Skin of body (tissue), 2 donors: ENCODE results near the gene PROX2. TPM values are rescaled to one million over a fixed set of nuclear protein-coding genes. Genes with fewer than 3 reads are reported as not detected.

Experiments used
- DNase-seq: peaks from one replicate; lab custom pipeline; 2025; lab: John Stamatoyannopoulos, UW
- total RNA-seq: library from RNA; depleted of rRNA; stranded (reverse); fragments of >200 nt; gene quantifications from one replicate; pipeline ENCODE4 v1.2.3, GENCODE V29; 2014

The PROX2 gene
- total RNA-seq, 1 donor from 2014 or later, result not detected

GRCh38 chr14:74879427-74880182, 3.7 kb upstream of the PROX2 start:
- DNase-seq, result no peak

- no peak for DNase-seq
Measured at GRCh38 chr14:74875204-74875603, 741 bp downstream of the PROX2 start.

DNA sequence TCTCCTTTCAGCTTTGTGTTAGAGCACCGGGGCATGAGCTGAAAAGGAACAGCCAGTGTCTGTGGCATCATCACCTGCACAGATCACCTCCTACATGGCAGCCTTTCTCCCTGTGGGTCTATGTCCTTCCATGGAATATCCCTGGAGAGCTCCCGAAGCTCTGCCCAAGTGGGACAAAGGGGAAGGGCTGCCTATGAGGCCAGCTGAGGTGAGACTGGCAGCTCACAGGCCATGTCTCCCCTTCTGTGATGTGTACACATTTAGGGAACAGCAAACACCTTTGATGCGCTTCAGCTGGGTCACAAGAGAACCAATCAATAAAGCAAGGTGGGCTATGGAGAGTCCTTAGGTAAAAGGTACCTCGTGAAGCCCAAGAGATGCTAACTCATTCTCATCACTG, 4.1 kb downstream of the PROX2 start:
- no peak for DNase-seq

- DNase-seq, result no peak
Measured at GRCh38 chr14:74868739-74869138, 7.2 kb downstream of the PROX2 start.

DNA sequence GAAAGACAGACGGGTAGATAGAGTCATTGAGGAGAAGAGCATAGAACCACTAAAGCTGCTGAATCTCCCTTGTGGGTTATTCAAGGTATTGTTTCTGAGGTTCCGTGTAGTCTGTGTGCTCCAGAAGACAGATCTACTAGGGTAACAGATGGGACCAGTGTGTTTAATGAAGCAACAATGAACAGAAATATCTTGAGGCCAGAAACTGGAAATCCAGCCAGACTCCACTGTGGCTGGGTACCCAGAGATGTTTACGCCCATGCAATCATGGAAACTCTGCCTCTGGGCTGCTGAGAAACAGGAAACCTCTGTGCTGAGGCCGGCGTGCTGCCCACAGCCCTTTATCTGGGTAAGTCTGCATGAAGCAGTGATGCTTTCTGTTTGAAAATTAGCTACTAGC, 8.3 kb downstream of the PROX2 start:
- peak; percentile 63 for DNase-seq

DNA sequence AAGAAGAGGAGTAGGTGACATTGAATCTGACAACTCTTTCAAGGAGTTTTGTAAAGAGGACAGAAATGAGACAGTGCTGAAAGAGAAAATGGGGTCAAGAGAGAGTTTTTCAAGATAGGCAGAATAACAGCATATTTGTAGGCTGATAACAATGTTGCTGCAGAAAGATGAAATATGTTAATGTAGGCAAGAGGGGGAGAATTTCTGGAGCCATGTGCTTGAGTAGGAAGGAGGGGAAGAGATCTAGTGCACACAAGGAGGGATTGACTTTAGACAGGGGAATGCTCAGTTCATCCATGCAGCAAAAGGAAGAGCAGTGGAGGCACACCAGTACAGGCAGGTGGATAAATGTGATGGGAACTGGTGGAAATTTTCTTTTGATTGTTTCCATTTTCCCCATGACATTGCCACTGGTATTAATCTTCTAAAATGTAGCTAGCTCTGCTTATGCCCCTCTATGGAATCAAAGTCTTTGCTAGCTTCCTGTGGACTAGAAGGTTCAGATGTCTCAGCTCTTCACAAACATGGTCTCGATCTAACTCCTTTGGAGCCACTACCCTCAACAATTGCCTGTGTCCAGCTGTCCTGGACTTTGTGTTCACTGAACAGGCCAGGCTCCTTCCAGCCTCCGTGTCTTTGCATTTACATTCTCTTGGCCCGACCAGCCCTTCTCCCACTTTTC, 9.1 kb downstream of the PROX2 start:
- no peak for DNase-seq

DNA sequence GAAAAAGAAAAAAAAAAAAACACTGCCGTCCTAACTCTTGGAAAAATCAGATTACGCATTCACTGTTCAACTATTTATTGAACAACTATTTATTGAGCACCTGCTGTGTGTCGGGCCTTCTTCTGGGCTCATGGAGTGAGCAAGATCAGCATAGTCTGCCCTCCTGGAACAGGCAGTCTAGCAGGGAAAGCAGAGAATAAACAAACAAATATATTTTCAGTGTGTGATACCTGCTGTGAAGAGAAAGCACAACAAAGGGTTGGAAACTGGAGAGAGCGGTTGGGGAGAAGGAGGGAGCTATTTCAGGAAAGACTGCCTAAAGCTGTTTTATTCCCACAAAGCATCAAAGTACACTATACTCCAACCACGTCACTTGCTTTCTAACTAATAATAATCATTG, 10.8 kb downstream of the PROX2 start:
- DNase-seq, result no peak

DNA sequence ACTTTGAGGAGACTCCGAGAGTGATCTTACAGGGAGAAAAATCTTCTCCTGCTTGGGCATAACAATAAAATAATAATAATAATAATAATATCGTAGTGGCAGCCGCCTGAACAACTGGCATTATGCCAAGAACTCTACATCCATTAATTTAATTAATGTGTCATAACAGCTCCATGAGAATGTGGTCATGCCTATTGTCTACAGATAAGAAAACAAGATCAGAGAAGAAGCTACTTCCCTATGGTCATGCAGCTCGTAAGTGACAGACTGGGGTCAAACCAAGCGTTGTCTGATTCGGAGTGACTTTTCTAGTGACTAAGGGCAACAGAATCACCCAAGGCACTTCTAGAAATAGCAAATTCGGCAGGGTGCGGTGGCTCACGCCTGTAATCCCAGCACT, 11.7 kb downstream of the PROX2 start:
- no peak for DNase-seq

- DNase-seq, result no peak
Measured at GRCh38 chr14:74863274-74863673, 12.7 kb downstream of the PROX2 start.

GRCh38 chr14:74861734-74862090, 14.2 kb downstream of the PROX2 start:
- DNase-seq, result no peak

GRCh38 chr14:74860899-74861733, 14.8 kb downstream of the PROX2 start:
- DNase-seq, result peak; percentile 53

DNA sequence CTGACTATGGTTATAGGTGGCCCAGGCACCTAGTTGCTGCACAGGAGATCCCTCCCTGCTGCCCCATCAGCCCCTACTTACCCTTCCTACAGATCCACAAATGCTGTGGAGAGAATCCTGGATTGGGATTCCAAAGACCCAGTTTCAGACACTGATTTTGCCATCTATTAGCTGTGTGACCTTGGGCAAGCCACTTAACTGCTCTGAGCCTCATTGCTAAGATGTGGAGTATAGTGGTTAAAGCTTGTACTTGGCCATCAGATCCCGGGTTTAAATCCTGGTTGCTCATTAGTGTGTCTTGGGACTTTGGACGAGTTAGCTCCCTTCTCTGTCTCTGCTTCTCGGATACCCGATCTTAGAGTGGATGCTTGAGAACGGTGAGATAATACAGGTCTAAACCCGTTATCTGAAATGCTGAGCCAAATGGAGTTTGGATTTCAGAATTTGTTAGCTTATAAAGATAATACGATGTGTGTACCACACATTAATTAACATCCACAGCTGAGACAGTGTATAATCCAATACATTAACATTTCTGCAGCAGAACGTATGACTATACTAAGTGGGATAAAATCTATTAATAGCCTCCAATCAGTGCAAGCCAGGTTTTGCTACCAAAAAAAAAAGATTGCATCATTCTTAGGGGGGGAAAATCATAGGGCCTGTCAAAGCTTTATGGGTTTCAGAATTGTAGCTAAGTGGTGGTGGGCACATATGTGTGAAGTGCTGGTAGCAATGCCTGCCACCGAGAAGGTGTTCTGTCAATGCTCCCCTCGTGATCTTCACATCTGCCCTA, 16.0 kb downstream of the PROX2 start:
- DNase-seq, result no peak

GRCh38 chr14:74858022-74858421, 17.9 kb downstream of the PROX2 start:
- no peak for DNase-seq

DNA sequence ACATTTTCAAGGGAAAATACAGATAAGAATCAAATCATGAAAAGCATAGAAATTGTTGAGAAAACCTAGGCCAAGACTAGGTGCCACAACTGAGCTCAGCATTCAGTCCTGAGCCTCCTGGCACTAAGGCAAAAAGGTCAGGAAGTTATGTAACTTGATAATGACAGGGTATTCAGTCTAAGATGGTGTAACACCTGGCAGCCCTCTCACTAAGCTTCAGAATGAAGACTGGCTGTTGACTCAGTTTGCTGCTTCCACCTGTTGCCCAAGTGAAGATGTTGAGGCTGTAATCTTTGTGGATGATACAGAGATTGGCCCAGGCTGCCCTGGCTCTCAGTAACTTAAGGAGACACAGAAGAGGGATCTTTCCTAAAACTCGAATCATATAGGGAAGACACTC, 19.6 kb downstream of the PROX2 start:
- DNase-seq, result no peak

GRCh38 chr14:74855945-74856344, 20.0 kb downstream of the PROX2 start:
- no peak for DNase-seq

GRCh38 chr14:74855021-74855420, 20.9 kb downstream of the PROX2 start:
- DNase-seq, result no peak

GRCh38 chr14:74853581-74853980, 22.4 kb downstream of the PROX2 start:
- DNase-seq, result no peak

GRCh38 chr14:74852922-74853530, 22.9 kb downstream of the PROX2 start:
- DNase-seq, result peak; percentile 97

DNA sequence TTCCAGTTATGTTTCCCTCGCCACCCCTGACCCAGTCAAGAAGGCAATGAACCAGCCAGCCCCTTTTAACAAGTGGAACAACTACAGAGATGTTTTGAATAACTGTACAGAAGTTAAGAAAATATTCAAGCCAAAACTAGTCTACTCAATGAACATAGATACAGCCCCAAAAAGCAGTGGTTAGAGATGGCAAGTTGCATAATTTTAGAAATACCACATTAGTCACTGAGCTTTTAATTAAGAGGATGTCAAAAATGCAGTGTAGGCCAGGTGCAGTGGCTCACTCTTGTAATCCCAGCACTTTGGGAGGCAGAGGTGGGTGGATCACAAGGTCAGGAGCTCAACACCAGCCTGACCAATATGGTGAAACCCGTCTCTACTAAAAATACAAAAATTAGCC, 27.2 kb downstream of the PROX2 start:
- no peak for DNase-seq

GRCh38 chr14:74846968-74847665, 28.8 kb downstream of the PROX2 start:
- DNase-seq, result peak; percentile 69
